A549 treated with AZD9567 at 1 μM for 4 hours (cell line): ENCODE measurements around the gene KCNH2. TPM values are rescaled to one million over a fixed set of nuclear protein-coding genes. Genes with fewer than 3 reads are reported as not detected.

ENCODE experiments used
- total RNA-seq: library from RNA; stranded (reverse); fragments of 200-300 nt; extraction: Qiagen RNA extraction; gene quantifications from 5 replicates; pipeline ENCODE4 v1.2.3, GENCODE V29; 2022; ENCODE audit not compliant: insufficient read depth

KCNH2 gene
- total RNA-seq = 0.74 to 1.6 TPM (median 1.5 TPM) in 5 replicates

DNA sequence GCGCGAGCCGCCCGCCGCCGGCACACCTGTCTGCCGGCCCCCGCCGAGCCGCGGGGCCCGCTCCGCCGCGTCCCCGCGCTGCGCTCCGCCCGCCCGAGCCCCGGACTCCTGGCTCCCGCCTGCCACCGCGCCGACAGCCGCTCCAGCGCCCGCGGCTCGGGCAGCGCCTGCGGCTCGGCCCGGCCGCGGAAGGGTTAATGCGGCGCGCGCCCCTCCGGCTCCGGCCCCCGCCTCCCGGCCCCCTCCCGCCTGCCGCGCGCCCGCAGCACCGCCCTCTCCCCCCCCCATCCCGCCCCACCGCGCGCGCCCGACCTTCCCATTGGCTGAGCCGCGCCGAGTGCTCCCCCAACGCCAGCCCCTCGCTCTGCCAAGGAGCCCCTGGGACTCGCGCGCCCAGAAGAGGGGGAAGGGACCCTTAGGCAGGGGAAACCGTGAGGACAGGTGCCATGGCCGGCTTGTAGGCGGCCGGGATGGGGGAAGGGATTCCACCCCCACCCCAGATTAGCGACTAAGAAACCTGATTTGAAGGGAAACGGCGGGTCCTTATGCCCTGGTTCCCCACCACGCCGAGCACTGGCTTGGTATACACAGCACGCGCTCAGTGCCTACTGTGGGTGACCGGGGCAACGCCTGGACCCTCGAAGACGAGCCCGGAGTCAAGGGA, at the start of gene KCNH2:
KCNH2 (minus strand) TSS at position 196 of the 664 bp plus-strand sequence. CDS start 408 bp downstream, outside the sequence.

GRCh38 chr7:151024435-151025056, 46.4 kb upstream of the KCNH2 start, which contains the start of gene ATG9B:
Gene ATG9B (minus strand): TSS chr7:151024494. CDS start chr7:151024423, 71 bp downstream.

GRCh38 chr7:150990416-150991186, 12.5 kb upstream of the KCNH2 start, which contains the start of gene NOS3:
Gene NOS3 (plus strand): TSS chr7:150991017. CDS start chr7:150993804, 2,787 bp downstream.

Other genes starting within 250 kb of the KCNH2 start
- 0.05 TPM in 1 of 5 replicates, not detected in the others for gene GIMAP5, start 240.9 kb downstream of the KCNH2 start, total RNA-seq
- 0.14 to 0.24 TPM in 2 of 5 replicates, not detected in the others for gene TMEM176B, start 178.0 kb downstream of the KCNH2 start, total RNA-seq
- gene TMEM176A, start 177.6 kb downstream of the KCNH2 start, total RNA-seq = 0.19 TPM in 1 of 5 replicates, not detected in the others
- gene AOC1, start 125.8 kb downstream of the KCNH2 start, total RNA-seq = 0.03 to 0.07 TPM in 2 of 5 replicates, not detected in the others
- gene NOS3, start 12.7 kb upstream of the KCNH2 start, total RNA-seq = 0.15 to 0.42 TPM (median 0.24 TPM) in 4 of 5 replicates, not detected in the other
- 0.54 to 0.91 TPM (median 0.71 TPM) in 4 of 5 replicates, not detected in the other for gene ATG9B, start 46.2 kb upstream of the KCNH2 start, total RNA-seq
- 40.4 to 52.5 TPM (median 50.5 TPM) in 5 replicates for gene ABCB8, start 50.1 kb upstream of the KCNH2 start, total RNA-seq
- gene ASIC3, start 70.2 kb upstream of the KCNH2 start, total RNA-seq = 7.7 to 12.8 TPM (median 10.8 TPM) in 5 replicates
- gene CDK5, start 79.6 kb upstream of the KCNH2 start, total RNA-seq = 29.7 to 38.6 TPM (median 30.6 TPM) in 5 replicates
- gene SLC4A2, start 81.3 kb upstream of the KCNH2 start, total RNA-seq = 149 to 274 TPM (median 247 TPM) in 5 replicates
- 50.3 to 91.6 TPM (median 84.4 TPM) in 5 replicates for gene FASTK, start 102.5 kb upstream of the KCNH2 start, total RNA-seq
- 29.4 to 54.1 TPM (median 48.7 TPM) in 5 replicates for gene TMUB1, start 105.2 kb upstream of the KCNH2 start, total RNA-seq
- gene AGAP3, start 108.2 kb upstream of the KCNH2 start, total RNA-seq = 41.3 to 67.4 TPM (median 64.9 TPM) in 5 replicates
- gene GBX1, start 189.4 kb upstream of the KCNH2 start, total RNA-seq = 0.07 to 0.13 TPM (median 0.09 TPM) in 3 of 5 replicates, not detected in the others
- not detected in 5 replicates for gene ASB10, start 208.9 kb upstream of the KCNH2 start, total RNA-seq
- not detected in 5 replicates for gene H2BK1, start 232.2 kb upstream of the KCNH2 start, total RNA-seq
- 53.3 to 66.9 TPM (median 60.8 TPM) in 5 replicates for gene ABCF2, start 248.9 kb upstream of the KCNH2 start, total RNA-seq